A549 (cell line): ENCODE measurements around the gene LYAR.

ENCODE experiments used
- CHD4 ChIP-seq: fragments of 200-600 bp; sonication (generic); IDR thresholded peaks from 2 replicates; pipeline ENCODE4 v1.6.1; 2016; ENCODE audit warnings: antibody characterized with exemption, mild to moderate bottlenecking, borderline replicate concordance
- EP300 ChIP-seq, 2 experiments: fragments of >200 bp; sonication (Bioruptor Twin); formaldehyde crosslinking; IDR thresholded peaks; 2 replicates in 1 of 2; 3 replicates in 1 of 2; pipeline ENCODE4 v1.6.1; 2016 to 2017
- KDM5A ChIP-seq: fragments of 200-600 bp; sonication (generic); IDR thresholded peaks from 2 replicates; pipeline ENCODE4 v1.6.1; 2016; ENCODE audit warnings: antibody characterized with exemption, mild to moderate bottlenecking
- MAFK ChIP-seq: fragments of 450-650 bp; IDR thresholded peaks from 2 replicates; pipeline ENCODE4 v1.6.1; 2014; ENCODE audit not compliant: partially characterized antibody
- MAZ ChIP-seq: fragments of 150-350 bp; IDR thresholded peaks from 2 replicates; pipeline ENCODE4 v1.6.1; 2014; ENCODE audit warnings: antibody characterized with exemption, low read depth, low read length, borderline replicate concordance
- NR3C1 ChIP-seq: fragments of >200 bp; sonication (Bioruptor Twin); formaldehyde crosslinking; IDR thresholded peaks from 3 replicates; pipeline ENCODE4 v1.6.1; 2017
- POLR2AphosphoS2 ChIP-seq: conservative IDR thresholded peaks from 2 replicates; pipeline ENCODE4 v1.6.1; 2012; ENCODE audit warnings: low read length, improper control_type of control experiment, inconsistent platforms
- RCOR1 ChIP-seq: fragments of 150-350 bp; IDR thresholded peaks from 2 replicates; pipeline ENCODE4 v1.6.1; 2014; ENCODE audit warnings: antibody characterized with exemption, low read length, low read depth
- ZFP36 ChIP-seq: fragments of 450-650 bp; IDR thresholded peaks from 2 replicates; pipeline ENCODE4 v1.6.1; 2014; ENCODE audit warnings: borderline replicate concordance; ENCODE audit not compliant: partially characterized antibody
- TF ChIP-seq, protein P1 (sequence below): fragments of >200 bp; sonication (Bioruptor Twin); formaldehyde crosslinking; IDR thresholded peaks from 3 replicates; pipeline ENCODE4 v1.5.1; 2016
- TF ChIP-seq, protein P2 (sequence below): fragments of 450-650 bp; IDR thresholded peaks from 2 replicates; pipeline ENCODE4 v1.6.1; 2014; ENCODE audit warnings: antibody characterized with exemption
- TF ChIP-seq, protein P3 (sequence below): IDR thresholded peaks from 2 replicates; pipeline ENCODE4 v1.6.1; 2012
- TF ChIP-seq, protein P4 (sequence below): fragments of 250-450 bp; sonication (Bioruptor Pico); IDR thresholded peaks from 2 replicates; pipeline ENCODE4 v1.5.0; 2021; ENCODE audit warnings: mild to moderate bottlenecking, moderate library complexity, borderline replicate concordance

DNA sequence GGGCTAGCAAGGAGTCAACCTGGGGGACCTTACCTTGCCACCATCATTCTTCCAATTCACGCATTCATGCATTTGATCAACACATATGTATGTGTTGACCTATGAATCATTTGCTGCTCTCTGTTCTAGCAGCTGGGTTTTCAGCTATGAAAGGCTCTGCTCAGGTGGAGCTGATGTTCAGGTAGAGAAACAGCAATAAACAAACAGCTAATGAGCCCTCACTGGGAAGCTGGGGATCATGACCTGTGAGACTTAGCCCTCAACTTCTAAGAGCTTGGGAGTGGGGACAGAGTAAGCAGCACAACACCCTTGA lies 61.6 kb downstream of the LYAR start:
- TF ChIP-seq, protein P1, sequence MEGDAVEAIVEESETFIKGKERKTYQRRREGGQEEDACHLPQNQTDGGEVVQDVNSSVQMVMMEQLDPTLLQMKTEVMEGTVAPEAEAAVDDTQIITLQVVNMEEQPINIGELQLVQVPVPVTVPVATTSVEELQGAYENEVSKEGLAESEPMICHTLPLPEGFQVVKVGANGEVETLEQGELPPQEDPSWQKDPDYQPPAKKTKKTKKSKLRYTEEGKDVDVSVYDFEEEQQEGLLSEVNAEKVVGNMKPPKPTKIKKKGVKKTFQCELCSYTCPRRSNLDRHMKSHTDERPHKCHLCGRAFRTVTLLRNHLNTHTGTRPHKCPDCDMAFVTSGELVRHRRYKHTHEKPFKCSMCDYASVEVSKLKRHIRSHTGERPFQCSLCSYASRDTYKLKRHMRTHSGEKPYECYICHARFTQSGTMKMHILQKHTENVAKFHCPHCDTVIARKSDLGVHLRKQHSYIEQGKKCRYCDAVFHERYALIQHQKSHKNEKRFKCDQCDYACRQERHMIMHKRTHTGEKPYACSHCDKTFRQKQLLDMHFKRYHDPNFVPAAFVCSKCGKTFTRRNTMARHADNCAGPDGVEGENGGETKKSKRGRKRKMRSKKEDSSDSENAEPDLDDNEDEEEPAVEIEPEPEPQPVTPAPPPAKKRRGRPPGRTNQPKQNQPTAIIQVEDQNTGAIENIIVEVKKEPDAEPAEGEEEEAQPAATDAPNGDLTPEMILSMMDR: no peak
- TF ChIP-seq MAFK: no peak
- TF ChIP-seq POLR2AphosphoS2: no peak
- TF ChIP-seq RCOR1: no peak
- no peak for TF ChIP-seq ZFP36
- TF ChIP-seq, protein P2, sequence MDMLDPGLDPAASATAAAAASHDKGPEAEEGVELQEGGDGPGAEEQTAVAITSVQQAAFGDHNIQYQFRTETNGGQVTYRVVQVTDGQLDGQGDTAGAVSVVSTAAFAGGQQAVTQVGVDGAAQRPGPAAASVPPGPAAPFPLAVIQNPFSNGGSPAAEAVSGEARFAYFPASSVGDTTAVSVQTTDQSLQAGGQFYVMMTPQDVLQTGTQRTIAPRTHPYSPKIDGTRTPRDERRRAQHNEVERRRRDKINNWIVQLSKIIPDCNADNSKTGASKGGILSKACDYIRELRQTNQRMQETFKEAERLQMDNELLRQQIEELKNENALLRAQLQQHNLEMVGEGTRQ: no peak
- TF ChIP-seq CHD4: no peak
- TF ChIP-seq MAZ: no peak
- no peak for TF ChIP-seq EP300 (IDR thresholded peaks at IDR 0.05)
- TF ChIP-seq NR3C1: no peak
- no peak for TF ChIP-seq KDM5A
- TF ChIP-seq, protein P3, sequence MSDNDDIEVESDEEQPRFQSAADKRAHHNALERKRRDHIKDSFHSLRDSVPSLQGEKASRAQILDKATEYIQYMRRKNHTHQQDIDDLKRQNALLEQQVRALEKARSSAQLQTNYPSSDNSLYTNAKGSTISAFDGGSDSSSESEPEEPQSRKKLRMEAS: no peak
- TF ChIP-seq, protein P4, sequence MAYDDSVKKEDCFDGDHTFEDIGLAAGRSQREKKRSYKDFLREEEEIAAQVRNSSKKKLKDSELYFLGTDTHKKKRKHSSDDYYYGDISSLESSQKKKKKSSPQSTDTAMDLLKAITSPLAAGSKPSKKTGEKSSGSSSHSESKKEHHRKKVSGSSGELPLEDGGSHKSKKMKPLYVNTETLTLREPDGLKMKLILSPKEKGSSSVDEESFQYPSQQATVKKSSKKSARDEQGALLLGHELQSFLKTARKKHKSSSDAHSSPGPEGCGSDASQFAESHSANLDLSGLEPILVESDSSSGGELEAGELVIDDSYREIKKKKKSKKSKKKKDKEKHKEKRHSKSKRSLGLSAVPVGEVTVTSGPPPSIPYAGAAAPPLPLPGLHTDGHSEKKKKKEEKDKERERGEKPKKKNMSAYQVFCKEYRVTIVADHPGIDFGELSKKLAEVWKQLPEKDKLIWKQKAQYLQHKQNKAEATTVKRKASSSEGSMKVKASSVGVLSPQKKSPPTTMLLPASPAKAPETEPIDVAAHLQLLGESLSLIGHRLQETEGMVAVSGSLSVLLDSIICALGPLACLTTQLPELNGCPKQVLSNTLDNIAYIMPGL (CRISPR knock-in tag): no peak
